ENCODE measurements around the gene ETF1. TPM values are rescaled to one million over a fixed set of nuclear protein-coding genes. Genes with fewer than 3 reads are reported as not detected.

Gene ETF1
- total RNA-seq, 1 donor from 2014 or later: 116 TPM

DNA sequence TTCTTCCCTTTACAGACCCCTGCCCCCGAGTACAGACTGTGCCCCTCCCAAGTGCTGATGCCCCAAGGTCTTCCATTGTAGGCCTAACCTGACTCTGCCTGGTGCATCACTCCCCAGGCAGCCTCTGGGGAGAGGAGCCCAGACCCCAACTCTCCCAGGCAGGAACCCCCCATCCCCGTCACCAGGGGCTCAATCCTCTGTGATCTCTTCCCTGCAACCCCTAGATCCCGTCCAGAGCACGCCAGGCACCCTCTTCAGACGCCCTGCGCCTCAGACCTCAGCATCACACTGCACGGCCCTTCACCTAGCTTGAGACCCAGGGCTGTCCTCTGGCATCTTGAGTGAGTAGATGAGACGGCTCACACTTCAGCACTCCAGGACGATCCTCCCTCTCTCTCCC, 84.2 kb downstream of the ETF1 start:
- Histone ChIP-seq H3K79me2 (ENCODE audit: low read depth) (no peaks in the 10 kb centered on the region), H3K4me2 (no peak overlapping the region), H3K4me3 (no peak overlapping the region), H3K9me3 (ENCODE audit: low read depth) (no peaks in the 10 kb centered on the region), H3K9ac (no peak overlapping the region), H3K27me3 (no peaks in the 10 kb centered on the region), H4K20me1 (ENCODE audit: low read depth) (no peaks in the 10 kb centered on the region), H3K4me1 (peaks cover 18% of the 10 kb centered on the region), H2AFZ (replicated peaks) (no peak overlapping the region), H3F3A (ENCODE audit: low read depth) (peaks cover 14% of the 10 kb centered on the region), H3K27ac (no peak overlapping the region), H3K36me3 (no peaks in the 10 kb centered on the region)
- Mint-ChIP-seq H3K36me3 (no peaks in the 10 kb centered on the region), H3K27ac (peak overlapping the region; percentile 83), H3K4me1 (peaks cover 31% of the 10 kb centered on the region), H3K9me3 (no peaks in the 10 kb centered on the region), H3K27me3 (ENCODE audit: insufficient read depth, low read depth) (peaks cover 11% of the 10 kb centered on the region), H3K4me3 (no peak overlapping the region)
- no peak for DNase-seq (ENCODE audit: low spot score)
- TF ChIP-seq, protein P1, sequence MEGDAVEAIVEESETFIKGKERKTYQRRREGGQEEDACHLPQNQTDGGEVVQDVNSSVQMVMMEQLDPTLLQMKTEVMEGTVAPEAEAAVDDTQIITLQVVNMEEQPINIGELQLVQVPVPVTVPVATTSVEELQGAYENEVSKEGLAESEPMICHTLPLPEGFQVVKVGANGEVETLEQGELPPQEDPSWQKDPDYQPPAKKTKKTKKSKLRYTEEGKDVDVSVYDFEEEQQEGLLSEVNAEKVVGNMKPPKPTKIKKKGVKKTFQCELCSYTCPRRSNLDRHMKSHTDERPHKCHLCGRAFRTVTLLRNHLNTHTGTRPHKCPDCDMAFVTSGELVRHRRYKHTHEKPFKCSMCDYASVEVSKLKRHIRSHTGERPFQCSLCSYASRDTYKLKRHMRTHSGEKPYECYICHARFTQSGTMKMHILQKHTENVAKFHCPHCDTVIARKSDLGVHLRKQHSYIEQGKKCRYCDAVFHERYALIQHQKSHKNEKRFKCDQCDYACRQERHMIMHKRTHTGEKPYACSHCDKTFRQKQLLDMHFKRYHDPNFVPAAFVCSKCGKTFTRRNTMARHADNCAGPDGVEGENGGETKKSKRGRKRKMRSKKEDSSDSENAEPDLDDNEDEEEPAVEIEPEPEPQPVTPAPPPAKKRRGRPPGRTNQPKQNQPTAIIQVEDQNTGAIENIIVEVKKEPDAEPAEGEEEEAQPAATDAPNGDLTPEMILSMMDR (IDR thresholded peaks at IDR 0.05): no peak
- TF ChIP-seq EZH2phosphoT487 (IDR thresholded peaks at IDR 0.05) (no peak), EZH2 (IDR thresholded peaks at IDR 0.05) (no peak)

DNA sequence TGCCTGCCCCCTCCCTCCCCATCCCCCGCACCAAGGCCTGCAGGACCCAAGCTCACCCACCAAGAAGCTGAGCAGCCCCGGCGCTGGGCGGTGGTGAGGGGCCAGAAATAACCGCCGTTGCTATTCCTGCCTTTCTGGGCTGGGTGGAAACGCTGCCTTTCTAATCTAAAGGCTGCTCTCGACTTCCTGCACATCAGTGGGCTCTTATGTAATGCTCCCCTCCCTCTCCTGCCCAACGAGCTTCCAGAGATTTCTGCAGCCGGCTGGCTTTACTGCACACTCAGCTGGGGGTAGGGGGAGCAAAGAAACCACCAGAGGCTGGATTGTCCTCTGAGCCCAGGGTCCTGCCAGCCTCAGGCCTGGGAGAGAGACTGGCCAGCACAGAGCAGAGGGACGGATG, 84.7 kb downstream of the ETF1 start:
- H3K27me3 Mint-ChIP-seq (ENCODE audit: insufficient read depth, low read depth): peaks cover 11% of the 10 kb centered on the region
- Histone ChIP-seq H3K9me3 (ENCODE audit: low read depth) (no peaks in the 10 kb centered on the region), H2AFZ (replicated peaks) (no peak overlapping the region), H4K20me1 (ENCODE audit: low read depth) (no peaks in the 10 kb centered on the region), H3K36me3 (no peaks in the 10 kb centered on the region), H3K4me2 (no peak overlapping the region), H3K27me3 (no peaks in the 10 kb centered on the region), H3K4me3 (no peak overlapping the region), H3F3A (ENCODE audit: low read depth) (peaks cover 9% of the 10 kb centered on the region), H3K9ac (no peak overlapping the region), H3K4me1 (peaks cover 18% of the 10 kb centered on the region), H3K27ac (no peak overlapping the region), H3K79me2 (ENCODE audit: low read depth) (no peaks in the 10 kb centered on the region)
- H3K9me3 Mint-ChIP-seq: no peaks in the 10 kb centered on the region
- no peaks in the 10 kb centered on the region for H3K36me3 Mint-ChIP-seq
- peak overlapping the region; percentile 83 for H3K27ac Mint-ChIP-seq
- TF ChIP-seq EZH2 (IDR thresholded peaks at IDR 0.05): no peak
- no peak for TF ChIP-seq EZH2phosphoT487 (IDR thresholded peaks at IDR 0.05)
- TF ChIP-seq, protein P1 (IDR thresholded peaks at IDR 0.05): no peak
- no peak overlapping the region for H3K4me3 Mint-ChIP-seq
- peaks cover 31% of the 10 kb centered on the region for H3K4me1 Mint-ChIP-seq
- no peak for DNase-seq (ENCODE audit: low spot score)

DNA sequence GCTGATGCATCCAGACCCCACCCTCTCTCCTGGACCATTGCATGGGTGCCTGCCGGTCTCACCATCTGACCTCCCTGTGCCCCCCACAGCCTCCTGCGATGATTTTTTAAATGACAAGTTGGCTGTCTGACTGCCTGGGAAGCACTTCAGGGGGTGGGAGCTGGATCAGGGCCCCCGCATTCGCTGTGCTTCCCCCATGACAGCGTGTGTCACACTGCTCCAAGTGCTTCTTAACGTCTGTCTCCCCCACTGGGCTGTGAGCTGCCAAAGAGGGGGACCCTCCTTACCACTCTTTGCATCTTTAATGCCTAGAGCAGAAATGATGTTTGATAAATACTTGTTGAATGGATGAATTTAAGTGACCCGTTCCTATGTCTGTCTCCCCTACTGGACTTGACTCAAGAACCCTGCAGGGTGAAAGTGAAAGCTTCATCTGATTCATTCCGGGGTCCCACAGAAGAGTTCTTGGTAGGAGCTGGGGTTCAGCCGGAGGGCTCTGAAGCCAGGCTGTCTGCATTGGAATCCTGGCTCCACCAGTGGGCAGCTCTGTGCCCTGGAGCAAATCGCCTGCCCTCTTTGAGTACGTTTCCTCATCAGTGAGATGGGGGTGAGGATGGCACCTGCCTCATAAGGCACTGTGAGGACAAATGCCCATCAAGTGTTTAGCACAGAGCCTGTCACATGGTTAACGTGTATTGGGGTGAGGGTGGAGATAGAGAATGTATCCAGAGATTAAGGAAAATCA, 85.3 kb downstream of the ETF1 start:
- Histone ChIP-seq H3K27ac (no peak overlapping the region), H3F3A (ENCODE audit: low read depth) (peaks cover 2% of the 10 kb centered on the region), H4K20me1 (ENCODE audit: low read depth) (no peaks in the 10 kb centered on the region), H3K4me1 (peaks cover 18% of the 10 kb centered on the region), H3K79me2 (ENCODE audit: low read depth) (no peaks in the 10 kb centered on the region), H2AFZ (replicated peaks) (no peak overlapping the region), H3K4me2 (no peak overlapping the region), H3K9ac (no peak overlapping the region), H3K27me3 (no peaks in the 10 kb centered on the region), H3K9me3 (ENCODE audit: low read depth) (no peaks in the 10 kb centered on the region), H3K4me3 (no peak overlapping the region), H3K36me3 (no peaks in the 10 kb centered on the region)
- H3K36me3 Mint-ChIP-seq: no peaks in the 10 kb centered on the region
- no peak for DNase-seq (ENCODE audit: low spot score)
- no peaks in the 10 kb centered on the region for H3K9me3 Mint-ChIP-seq
- H3K4me1 Mint-ChIP-seq: peaks cover 31% of the 10 kb centered on the region
- no peak for TF ChIP-seq EZH2phosphoT487 (IDR thresholded peaks at IDR 0.05)
- TF ChIP-seq, protein P1 (IDR thresholded peaks at IDR 0.05): no peak
- no peak for TF ChIP-seq EZH2 (IDR thresholded peaks at IDR 0.05)
- H3K27me3 Mint-ChIP-seq (ENCODE audit: insufficient read depth, low read depth): peaks cover 11% of the 10 kb centered on the region
- no peak overlapping the region for H3K27ac Mint-ChIP-seq
- peak overlapping the region; percentile 38 for H3K4me3 Mint-ChIP-seq

Small RNAs within 50 kb of the gene (small RNA-seq; reads per million reads assigned to genes)
- gene RF00154 (160 reads per million, percentile 99 among the genes with 10 or more reads in this experiment), gene SNORD63 (494 reads per million, percentile 99 among the genes with 10 or more reads in this experiment)

Other genes with a start within 250 kb of the ETF1 start
- gene CDC25C, start 211.4 kb downstream of the ETF1 start, total RNA-seq (ENCODE audit: low replicate concordance): 45.8 and 48.6 TPM in 2 replicates
- 68.0 and 72.5 TPM in 2 replicates for gene FAM53C, start 205.0 kb downstream of the ETF1 start, total RNA-seq (ENCODE audit: low replicate concordance)
- gene KDM3B, start 190.6 kb downstream of the ETF1 start, total RNA-seq (ENCODE audit: low replicate concordance): 130 and 136 TPM in 2 replicates
- 17.4 and 56.3 TPM in 2 replicates for gene REEP2, start 104.2 kb downstream of the ETF1 start, total RNA-seq (ENCODE audit: low replicate concordance)
- gene EGR1, start 77.8 kb downstream of the ETF1 start, total RNA-seq (ENCODE audit: low replicate concordance): 25.1 and 31.3 TPM in 2 replicates
- gene HSPA9, start 32.2 kb upstream of the ETF1 start, total RNA-seq (ENCODE audit: low replicate concordance): 259 and 276 TPM in 2 replicates
- 267 and 305 TPM in 2 replicates for gene CTNNA1, start 210.2 kb upstream of the ETF1 start, total RNA-seq (ENCODE audit: low replicate concordance)